Natural killer cell treated with Interleukin-12 subunit alpha and Interleukin-12 subunit beta and Interleukin-15 and Interleukin-18, amount 100 ng/mL, for 72 hours (primary cell): ENCODE results near the gene ROBO1. TPM values are rescaled to one million over a fixed set of nuclear protein-coding genes. Genes with fewer than 3 reads are reported as not detected.

ENCODE experiments used
- ATAC-seq, 2 donors: fragments of 150-1000 bp; cut with Tn5 transposase in 1 of 2; sonication (Bioruptor Pico), chemical (Tn5 transposase) in 1 of 2; 2 replicates each; pipeline ENCODE4 v1.10.0; 2021
- DNase-seq: peaks from one replicate; pipeline ENCODE4 v3.0.0; 2022; ENCODE audit warnings: low spot score
- H3K27ac Mint-ChIP-seq, 2 donors: 1 replicate in 1 of 2; 2 replicates in 1 of 2; pipeline ENCODE4 v1.8.0; 2022; ENCODE audit warnings: mixed read lengths in 2 of 2, mild to moderate bottlenecking in 1 of 2, moderate library complexity in 1 of 2
- H3K27me3 Mint-ChIP-seq, 2 donors: 1 replicate in 1 of 2; 2 replicates in 1 of 2; pipeline ENCODE4 v1.8.0; 2022; ENCODE audit warnings: mixed read lengths in 2 of 2
- H3K36me3 Mint-ChIP-seq: one replicate; pipeline ENCODE4 v1.8.0; 2022; ENCODE audit warnings: mixed read lengths
- H3K4me1 Mint-ChIP-seq, 2 donors: 1 replicate in 1 of 2; 2 replicates in 1 of 2; pipeline ENCODE4 v1.8.0; 2022; ENCODE audit warnings: low read depth in 2 of 2, mixed read lengths in 2 of 2, mild to moderate bottlenecking in 1 of 2
- H3K4me3 Mint-ChIP-seq: one replicate; pipeline ENCODE4 v1.8.0; 2022; ENCODE audit warnings: mixed read lengths
- H3K9me3 Mint-ChIP-seq: 2 replicates; pipeline ENCODE4 v1.8.0; 2022; ENCODE audit warnings: mixed read lengths
- total RNA-seq, 2 donors: library from RNA; stranded (reverse); gene quantifications; one replicate each; pipeline ENCODE4 v1.2.3, GENCODE V29; 2022

ROBO1 gene
- total RNA-seq, 2 donors from 2014 or later, result 0.05 TPM; not detected in 1

GRCh38 chr3:78879295-78879860 lies 888.4 kb downstream of the ROBO1 start:
- no peaks in the 10 kb centered on the region for H3K4me1 Mint-ChIP-seq
- H3K4me3 Mint-ChIP-seq, result no peak overlapping the region
- no peak for DNase-seq
- no peaks in the 10 kb centered on the region for H3K27me3 Mint-ChIP-seq
- peaks cover 8% of the 10 kb centered on the region for H3K36me3 Mint-ChIP-seq
- no peak overlapping the region for H3K27ac Mint-ChIP-seq
- ATAC-seq, result no peak
- H3K9me3 Mint-ChIP-seq, result peaks cover 9% of the 10 kb centered on the region

GRCh38 chr3:78878789-78879188 lies 889.0 kb downstream of the ROBO1 start:
- Mint-ChIP-seq H3K27ac (no peak overlapping the region), H3K27me3 (no peaks in the 10 kb centered on the region), H3K4me3 (no peak overlapping the region), H3K9me3 (peaks cover 6% of the 10 kb centered on the region), H3K4me1 (no peaks in the 10 kb centered on the region), H3K36me3 (peaks cover 5% of the 10 kb centered on the region)
- ATAC-seq, result no peak
- DNase-seq, result no peak

DNA sequence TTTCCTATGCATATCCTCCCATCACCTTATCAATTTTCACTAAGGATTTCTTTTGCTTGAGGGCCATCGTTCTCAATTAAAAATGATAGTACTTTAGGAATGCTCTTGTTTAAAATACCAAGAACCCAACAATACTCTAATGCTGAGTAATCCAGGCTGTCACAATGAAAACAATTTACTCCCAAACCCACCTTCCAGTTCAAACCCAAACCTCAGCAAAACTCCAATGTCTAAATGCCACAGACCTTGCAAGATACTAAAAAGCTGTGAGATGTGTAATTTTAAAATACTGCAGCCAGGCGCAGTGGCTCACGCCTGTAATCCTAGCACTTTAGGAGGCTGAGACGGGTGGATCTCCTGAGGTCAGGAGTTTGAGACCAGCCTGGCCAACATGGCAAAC lies 889.8 kb downstream of the ROBO1 start:
- ATAC-seq, result no peak
- H3K27me3 Mint-ChIP-seq, result no peaks in the 10 kb centered on the region
- no peaks in the 10 kb centered on the region for H3K4me1 Mint-ChIP-seq
- peaks cover 5% of the 10 kb centered on the region for H3K36me3 Mint-ChIP-seq
- DNase-seq, result no peak
- no peak overlapping the region for H3K27ac Mint-ChIP-seq
- no peak overlapping the region for H3K4me3 Mint-ChIP-seq
- H3K9me3 Mint-ChIP-seq, result peaks cover 6% of the 10 kb centered on the region

DNA sequence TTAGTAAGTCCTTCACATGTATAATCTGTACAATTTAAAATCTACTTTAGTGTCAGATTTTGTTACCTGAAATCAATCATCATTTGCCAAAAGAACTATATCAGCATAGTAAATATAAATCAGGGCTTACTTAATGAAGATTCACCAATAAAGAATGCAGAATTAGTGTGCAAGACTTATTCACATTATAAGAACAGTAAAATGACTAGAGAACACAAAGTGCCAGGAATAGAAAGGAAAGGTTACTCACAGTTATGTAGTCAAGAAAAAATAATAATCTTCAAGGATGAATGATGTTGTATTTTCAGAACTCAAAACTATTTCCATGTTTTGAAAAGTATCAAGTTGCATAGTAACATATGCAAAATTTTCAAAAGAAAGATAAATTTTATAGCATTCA lies 891.9 kb downstream of the ROBO1 start:
- Mint-ChIP-seq H3K4me1 (no peaks in the 10 kb centered on the region), H3K27ac (no peak overlapping the region), H3K9me3 (peaks cover 6% of the 10 kb centered on the region), H3K4me3 (no peak overlapping the region), H3K36me3 (peaks cover 5% of the 10 kb centered on the region), H3K27me3 (no peaks in the 10 kb centered on the region)
- no peak for DNase-seq
- no peak for ATAC-seq

GRCh38 chr3:78875436-78875835 lies 892.4 kb downstream of the ROBO1 start:
- Mint-ChIP-seq H3K4me1 (no peaks in the 10 kb centered on the region), H3K27me3 (no peaks in the 10 kb centered on the region), H3K4me3 (no peak overlapping the region), H3K36me3 (peaks cover 5% of the 10 kb centered on the region), H3K27ac (no peak overlapping the region), H3K9me3 (peaks cover 7% of the 10 kb centered on the region)
- no peak for ATAC-seq
- no peak for DNase-seq

DNA sequence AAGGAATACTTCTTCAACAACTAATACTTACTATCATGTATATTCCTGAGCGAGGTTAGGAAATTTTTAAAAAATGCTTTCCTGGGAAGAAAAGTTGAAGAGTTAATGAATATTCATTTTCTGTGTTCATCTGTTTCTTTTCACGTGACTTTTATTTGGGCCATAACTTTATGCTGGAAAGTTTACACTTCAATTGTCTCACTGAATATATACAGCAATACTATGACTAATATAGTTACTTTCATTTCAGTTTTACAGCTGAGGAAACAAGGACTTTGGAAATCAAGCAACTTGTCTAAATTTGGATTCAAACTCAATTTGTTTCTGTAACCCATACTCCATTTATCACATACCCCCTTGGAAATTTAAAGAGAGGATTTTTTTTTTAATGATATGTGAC lies 894.2 kb downstream of the ROBO1 start:
- no peak for DNase-seq
- ATAC-seq, result no peak
- Mint-ChIP-seq H3K27ac (no peak overlapping the region), H3K36me3 (peaks cover 5% of the 10 kb centered on the region), H3K4me1 (no peaks in the 10 kb centered on the region), H3K27me3 (no peaks in the 10 kb centered on the region), H3K9me3 (peaks cover 7% of the 10 kb centered on the region), H3K4me3 (no peak overlapping the region)

- peaks cover 5% of the 10 kb centered on the region for H3K36me3 Mint-ChIP-seq
- ATAC-seq (no peak), DNase-seq (no peak)
- H3K27ac Mint-ChIP-seq, result no peak overlapping the region
- peaks cover 7% of the 10 kb centered on the region for H3K9me3 Mint-ChIP-seq
- H3K4me3 Mint-ChIP-seq, result no peak overlapping the region
- H3K4me1 Mint-ChIP-seq, result no peaks in the 10 kb centered on the region
- no peaks in the 10 kb centered on the region for H3K27me3 Mint-ChIP-seq
Measured at GRCh38 chr3:78872195-78872594, 895.6 kb downstream of the ROBO1 start.

DNA sequence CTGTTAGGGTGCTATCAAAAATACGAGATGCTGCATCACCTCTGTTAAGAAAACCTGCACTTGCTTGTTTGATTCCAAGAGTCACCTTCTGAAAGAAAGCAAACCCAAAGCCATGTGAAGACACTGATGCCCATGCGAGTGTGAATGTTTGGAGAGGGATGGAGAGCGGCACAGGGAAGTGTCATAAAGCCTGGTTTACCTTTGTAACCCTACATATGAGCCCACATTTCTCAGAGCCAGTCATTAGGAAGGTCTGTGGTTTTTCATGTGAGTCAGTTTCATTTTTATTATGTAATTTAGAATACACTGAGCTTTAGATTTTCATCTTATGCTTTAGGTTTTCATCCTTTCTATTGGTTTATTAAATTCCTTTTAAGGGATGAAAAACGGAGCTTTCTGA lies 896.8 kb downstream of the ROBO1 start:
- Mint-ChIP-seq H3K36me3 (no peaks in the 10 kb centered on the region), H3K9me3 (peaks cover 7% of the 10 kb centered on the region), H3K27ac (no peak overlapping the region), H3K4me3 (no peak overlapping the region), H3K4me1 (no peaks in the 10 kb centered on the region), H3K27me3 (no peaks in the 10 kb centered on the region)
- ATAC-seq, result no peak
- DNase-seq, result no peak

DNA sequence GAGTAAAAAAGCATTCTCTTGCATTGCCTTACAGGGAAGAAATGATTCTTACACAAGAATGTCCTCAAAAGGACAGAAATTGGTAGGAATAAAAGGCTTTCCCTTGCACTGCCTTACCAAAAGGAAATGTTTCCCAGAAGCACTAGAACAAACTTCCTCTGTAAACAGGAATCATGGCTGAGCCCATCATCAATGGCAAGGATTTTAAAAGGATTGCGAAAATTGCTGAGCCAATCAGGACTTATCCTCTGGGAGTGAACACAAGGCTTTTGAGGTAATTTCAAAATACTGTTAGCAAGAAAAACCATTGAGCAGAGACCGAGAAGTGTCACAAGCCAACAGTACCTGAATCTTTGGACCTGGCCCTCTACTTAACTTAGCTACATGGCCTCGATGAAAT lies 897.3 kb downstream of the ROBO1 start:
- no peaks in the 10 kb centered on the region for H3K27me3 Mint-ChIP-seq
- no peak overlapping the region for H3K4me3 Mint-ChIP-seq

DNA sequence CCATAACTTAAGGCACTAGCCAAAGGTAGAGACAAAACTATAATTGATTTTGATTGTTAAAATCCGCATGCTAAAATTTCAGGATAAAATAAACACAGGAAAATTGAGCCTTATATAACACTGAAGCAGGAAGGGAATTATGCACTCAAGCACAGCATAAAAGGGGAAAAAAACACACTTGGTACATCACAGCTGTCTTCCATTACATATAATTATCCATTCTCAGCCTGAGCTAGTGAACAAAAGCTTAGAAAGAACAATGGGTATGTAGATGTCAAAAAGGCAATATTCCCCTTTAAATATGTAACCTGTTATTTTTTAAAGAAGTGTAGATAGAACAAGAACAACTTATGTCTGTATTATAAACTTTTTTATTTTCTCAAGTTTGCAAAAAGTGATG lies 899.2 kb downstream of the ROBO1 start:
- ATAC-seq (no peak), DNase-seq (no peak)
- Mint-ChIP-seq H3K4me3 (no peak overlapping the region), H3K4me1 (no peaks in the 10 kb centered on the region), H3K36me3 (no peaks in the 10 kb centered on the region), H3K27me3 (no peaks in the 10 kb centered on the region), H3K9me3 (peaks cover 10% of the 10 kb centered on the region), H3K27ac (no peak overlapping the region)

More for the DNA sequence above, 897.3 kb downstream of the ROBO1 start:
- no peaks in the 10 kb centered on the region for H3K4me1 Mint-ChIP-seq
- no peaks in the 10 kb centered on the region for H3K36me3 Mint-ChIP-seq
- peaks cover 7% of the 10 kb centered on the region for H3K9me3 Mint-ChIP-seq
- no peak for ATAC-seq
- no peak overlapping the region for H3K27ac Mint-ChIP-seq
- no peak for DNase-seq

GRCh38 chr3:78867409-78868372 lies 900.1 kb downstream of the ROBO1 start:
- DNase-seq (no peak), ATAC-seq (no peak)
- no peak overlapping the region for H3K27ac Mint-ChIP-seq
- peaks cover 13% of the 10 kb centered on the region for H3K9me3 Mint-ChIP-seq
- no peak overlapping the region for H3K4me3 Mint-ChIP-seq
- no peaks in the 10 kb centered on the region for H3K36me3 Mint-ChIP-seq
- no peaks in the 10 kb centered on the region for H3K4me1 Mint-ChIP-seq
- H3K27me3 Mint-ChIP-seq, result no peaks in the 10 kb centered on the region

DNA sequence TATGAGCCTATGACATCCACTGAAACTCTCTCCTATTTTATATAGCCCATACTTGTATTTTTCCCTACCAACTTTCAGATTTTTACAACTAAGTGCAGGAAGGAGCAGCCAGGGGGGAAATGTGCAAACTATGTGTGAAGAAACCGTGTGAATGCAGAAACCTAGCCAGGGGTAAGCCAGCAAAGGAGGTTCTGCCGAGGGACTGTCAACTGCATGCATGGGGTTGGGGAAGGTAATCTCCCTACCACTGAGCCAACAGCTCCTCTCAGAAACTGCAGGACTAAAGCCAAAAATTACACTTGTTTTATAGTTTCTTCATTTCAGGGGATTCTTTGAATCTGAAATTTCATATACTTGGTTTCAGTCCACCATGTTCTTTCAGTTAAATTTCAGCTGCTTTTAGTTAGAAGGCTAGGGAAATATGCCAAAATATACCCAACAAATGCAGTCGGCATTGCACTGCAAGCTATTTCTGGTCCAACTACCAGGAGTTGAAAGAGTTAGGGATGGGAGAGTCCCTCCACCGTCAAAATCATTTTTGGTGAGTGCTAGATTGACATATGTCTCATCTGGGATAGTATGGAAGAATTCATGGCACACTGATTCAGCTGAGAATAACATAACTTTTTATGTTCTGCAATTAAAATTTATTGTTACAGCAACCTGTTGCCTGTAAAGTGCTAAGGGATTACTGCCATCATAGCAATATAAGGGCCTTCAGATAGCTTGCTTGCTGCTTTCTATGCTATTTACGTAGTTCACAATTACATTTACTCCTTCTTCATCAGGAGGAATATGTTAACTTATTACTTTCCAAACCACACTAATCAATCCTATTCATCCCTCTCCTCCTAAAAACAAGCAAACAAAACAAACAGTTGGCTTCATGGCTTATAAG lies 904.2 kb downstream of the ROBO1 start:
- Mint-ChIP-seq H3K4me3 (no peak overlapping the region), H3K9me3 (peaks cover 27% of the 10 kb centered on the region), H3K4me1 (no peaks in the 10 kb centered on the region), H3K27me3 (no peaks in the 10 kb centered on the region), H3K36me3 (peaks cover 11% of the 10 kb centered on the region), H3K27ac (no peak overlapping the region)
- ATAC-seq, result no peak
- DNase-seq, result no peak

GRCh38 chr3:78861156-78861555 lies 906.6 kb downstream of the ROBO1 start:
- Mint-ChIP-seq H3K27ac (no peak overlapping the region), H3K4me3 (no peak overlapping the region), H3K27me3 (no peaks in the 10 kb centered on the region), H3K36me3 (peaks cover 11% of the 10 kb centered on the region), H3K9me3 (peaks cover 24% of the 10 kb centered on the region), H3K4me1 (no peaks in the 10 kb centered on the region)
- ATAC-seq (no peak), DNase-seq (no peak)

GRCh38 chr3:78860567-78860966 lies 907.2 kb downstream of the ROBO1 start:
- H3K9me3 Mint-ChIP-seq, result peaks cover 24% of the 10 kb centered on the region
- H3K27ac Mint-ChIP-seq, result no peak overlapping the region
- H3K36me3 Mint-ChIP-seq, result peaks cover 11% of the 10 kb centered on the region
- no peaks in the 10 kb centered on the region for H3K27me3 Mint-ChIP-seq
- ATAC-seq (no peak), DNase-seq (no peak)
- no peak overlapping the region for H3K4me3 Mint-ChIP-seq
- H3K4me1 Mint-ChIP-seq, result no peaks in the 10 kb centered on the region
